Measurements from ENCODE around the gene KAZN.

KAZN gene

DNA sequence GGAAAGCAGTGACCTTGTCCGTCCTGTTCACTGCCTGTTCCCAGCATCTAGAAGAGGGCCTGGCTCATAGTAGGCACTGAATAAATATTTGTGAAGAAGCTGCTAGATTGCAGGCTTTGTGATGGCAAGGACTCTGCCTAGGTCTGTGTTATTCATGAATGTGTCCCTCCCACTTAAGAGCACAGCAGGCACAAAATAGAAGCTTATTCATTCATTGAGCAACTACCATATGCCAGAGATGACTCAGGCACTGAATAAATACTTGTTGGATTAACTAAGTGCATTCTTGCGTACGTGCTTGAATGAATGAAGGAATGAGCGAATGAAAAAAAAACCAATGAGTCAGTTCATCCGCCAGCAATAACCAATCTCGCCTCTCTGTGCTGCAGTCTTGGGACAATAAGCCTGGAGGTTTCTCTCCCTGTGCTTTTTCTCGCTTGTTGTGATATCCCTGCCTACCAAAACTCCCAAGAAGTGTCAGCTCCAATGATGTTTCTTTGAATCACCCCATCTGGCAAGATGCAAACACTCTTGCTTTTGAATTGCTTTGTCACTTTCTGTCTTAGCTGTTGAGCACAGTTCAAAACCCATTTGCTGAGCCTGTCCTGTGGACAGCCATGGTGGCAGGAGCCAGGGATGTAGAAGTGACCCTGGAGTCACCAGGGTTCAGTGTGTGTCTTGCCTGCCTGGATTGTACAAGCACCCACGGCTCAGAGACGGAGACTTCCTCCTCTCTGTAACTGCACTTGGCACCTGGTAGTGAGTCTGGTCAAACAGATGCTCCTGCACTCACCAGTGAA lies 143.9 kb downstream of the KAZN start:
- DNase-seq (ENCODE audit: low read depth), result no peak

- DNase-seq (ENCODE audit: low read depth), result no peak
Observed at GRCh38 chr1:14743368-14743767, 144.9 kb downstream of the KAZN start.

GRCh38 chr1:14745001-14745720 lies 146.7 kb downstream of the KAZN start:
- no peak for DNase-seq (ENCODE audit: low read depth)

DNA sequence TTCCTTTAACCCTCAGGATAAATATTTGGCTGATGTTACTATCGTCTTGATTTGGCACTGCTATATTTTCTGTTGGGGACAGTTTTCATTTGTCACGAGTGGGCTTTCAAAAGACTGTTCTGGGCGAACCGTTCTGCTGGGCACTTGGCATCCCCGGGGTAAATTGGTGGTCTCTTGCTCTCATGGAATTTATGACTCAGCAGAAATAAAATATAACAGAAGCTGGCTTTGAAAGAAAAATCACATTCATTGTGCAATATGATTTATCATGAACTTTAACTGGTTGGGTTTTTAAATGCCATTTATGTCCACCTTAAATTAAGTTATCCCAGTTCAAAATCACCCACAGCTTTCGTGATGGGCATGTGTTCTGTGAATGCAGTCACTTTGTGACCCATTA lies 147.3 kb downstream of the KAZN start:
- no peak for DNase-seq (ENCODE audit: low read depth)

GRCh38 chr1:14746393-14746792 lies 147.9 kb downstream of the KAZN start:
- DNase-seq (ENCODE audit: low read depth), result no peak

DNA sequence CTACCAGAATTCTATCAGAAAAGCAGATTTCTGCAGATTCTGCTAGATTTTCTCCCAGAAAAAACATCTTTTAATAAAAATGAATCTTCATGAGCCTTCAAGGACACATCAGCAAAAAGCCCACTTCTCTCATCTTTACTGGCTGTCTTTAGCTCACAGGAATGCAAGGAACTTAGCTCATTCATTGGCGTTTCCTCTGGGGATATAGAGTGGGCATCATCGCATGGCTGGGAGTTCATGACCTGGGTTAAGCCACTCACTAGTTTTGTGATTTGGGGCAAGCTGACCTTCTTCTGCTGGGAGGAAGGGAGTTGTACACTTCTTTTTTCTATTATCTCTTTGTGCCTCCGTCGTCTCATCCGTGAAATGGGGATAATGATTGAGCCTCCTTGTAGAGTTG lies 149.7 kb downstream of the KAZN start:
- DNase-seq (ENCODE audit: low read depth), result no peak

- DNase-seq (ENCODE audit: low read depth), result no peak
Observed at GRCh38 chr1:14748977-14749376, 150.5 kb downstream of the KAZN start.

- no peak for DNase-seq (ENCODE audit: low read depth)
Observed at GRCh38 chr1:14750490-14750889, 152.0 kb downstream of the KAZN start.

- DNase-seq (ENCODE audit: low read depth), result no peak
Observed at GRCh38 chr1:14755518-14756252, 157.2 kb downstream of the KAZN start.

DNA sequence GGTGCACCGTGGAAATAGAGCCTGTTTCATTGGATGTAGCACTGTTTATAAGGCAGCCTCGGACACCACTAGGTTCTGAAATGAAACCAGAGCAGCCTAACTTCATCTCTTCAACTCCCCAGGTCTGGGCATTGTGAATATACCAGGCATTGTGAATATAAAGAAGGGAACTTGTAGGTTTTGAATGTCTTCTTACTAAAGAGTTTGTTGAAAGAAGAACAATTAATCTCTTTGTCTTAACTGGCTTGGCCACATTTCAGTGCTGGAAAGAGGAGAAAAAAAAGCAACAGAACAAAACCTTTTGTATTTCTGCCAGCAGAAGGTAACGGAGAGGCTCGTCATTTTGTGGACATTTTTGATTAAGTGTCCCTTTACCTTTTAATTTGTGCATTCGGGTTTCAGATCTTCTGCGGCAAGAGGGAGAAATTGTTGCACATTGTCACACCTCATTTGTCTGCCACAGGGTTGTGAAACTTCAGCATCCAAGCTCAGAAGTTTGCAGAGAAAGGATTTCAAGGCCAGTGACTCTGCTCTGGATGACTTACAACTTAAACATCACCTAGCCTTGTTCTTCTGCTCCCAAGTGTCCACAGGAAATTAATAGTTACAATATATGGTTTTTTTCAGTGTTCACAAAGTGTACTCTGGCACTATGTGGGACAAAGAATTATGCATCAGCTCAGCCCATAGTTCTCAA lies 158.3 kb downstream of the KAZN start:
- no peak for DNase-seq (ENCODE audit: low read depth)

DNA sequence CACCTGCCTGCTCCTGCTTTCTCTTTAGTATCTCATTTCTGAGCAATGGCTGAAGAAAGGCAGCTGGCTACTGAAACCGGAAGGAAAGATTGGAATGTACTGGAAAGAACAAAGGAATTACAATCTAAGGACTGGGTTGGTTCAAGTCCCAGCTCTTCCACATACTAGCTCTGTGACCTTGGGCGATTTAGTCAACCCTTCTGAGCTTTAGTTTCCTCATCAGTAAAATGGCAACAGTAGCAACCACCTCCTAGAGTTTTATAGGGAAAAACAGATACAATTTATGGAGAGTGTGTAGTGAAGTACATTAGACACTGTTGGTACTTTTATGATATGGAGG lies 158.8 kb downstream of the KAZN start:
- no peak for DNase-seq (ENCODE audit: low read depth)

DNA sequence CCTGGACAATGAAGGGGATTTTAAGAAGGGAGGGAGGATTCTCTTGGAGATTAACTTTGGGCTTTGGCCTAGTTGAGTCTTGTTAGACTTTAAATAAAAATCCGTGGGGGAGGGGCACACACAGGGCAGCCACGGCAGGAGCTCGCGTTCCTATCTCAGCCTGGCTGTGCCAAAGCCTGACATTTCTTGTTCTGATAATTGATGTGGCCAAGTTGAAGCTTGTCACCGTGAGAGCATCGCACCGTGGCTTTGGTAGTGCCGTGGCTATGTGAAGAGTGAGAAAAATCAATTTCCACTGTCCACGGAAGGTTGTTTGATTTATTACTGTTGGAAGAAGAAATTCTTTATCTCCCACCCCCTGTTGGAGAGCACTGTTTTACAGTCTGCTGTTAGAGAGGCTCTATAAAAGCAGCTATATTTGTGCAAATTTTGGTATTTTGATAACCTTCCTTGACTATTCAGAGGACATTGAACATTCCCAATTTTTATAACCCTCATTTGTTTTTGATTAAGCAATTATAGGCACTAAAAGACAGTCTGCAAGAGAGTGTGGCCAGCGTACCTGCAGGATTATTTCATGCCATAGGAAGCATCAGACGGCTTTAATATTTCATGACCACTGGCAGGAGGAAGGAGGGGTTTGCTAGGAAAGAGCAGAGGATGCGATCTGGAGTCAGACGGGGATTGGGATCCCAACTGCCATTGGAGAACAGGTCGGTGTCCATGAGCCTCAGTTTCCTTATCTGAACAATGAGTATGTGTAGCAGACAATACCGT lies 160.7 kb downstream of the KAZN start:
- DNase-seq (ENCODE audit: low read depth), result no peak

GRCh38 chr1:14759843-14760242 lies 161.4 kb downstream of the KAZN start:
- no peak for DNase-seq (ENCODE audit: low read depth)

GRCh38 chr1:14760780-14761179 lies 162.3 kb downstream of the KAZN start:
- no peak for DNase-seq (ENCODE audit: low read depth)

DNA sequence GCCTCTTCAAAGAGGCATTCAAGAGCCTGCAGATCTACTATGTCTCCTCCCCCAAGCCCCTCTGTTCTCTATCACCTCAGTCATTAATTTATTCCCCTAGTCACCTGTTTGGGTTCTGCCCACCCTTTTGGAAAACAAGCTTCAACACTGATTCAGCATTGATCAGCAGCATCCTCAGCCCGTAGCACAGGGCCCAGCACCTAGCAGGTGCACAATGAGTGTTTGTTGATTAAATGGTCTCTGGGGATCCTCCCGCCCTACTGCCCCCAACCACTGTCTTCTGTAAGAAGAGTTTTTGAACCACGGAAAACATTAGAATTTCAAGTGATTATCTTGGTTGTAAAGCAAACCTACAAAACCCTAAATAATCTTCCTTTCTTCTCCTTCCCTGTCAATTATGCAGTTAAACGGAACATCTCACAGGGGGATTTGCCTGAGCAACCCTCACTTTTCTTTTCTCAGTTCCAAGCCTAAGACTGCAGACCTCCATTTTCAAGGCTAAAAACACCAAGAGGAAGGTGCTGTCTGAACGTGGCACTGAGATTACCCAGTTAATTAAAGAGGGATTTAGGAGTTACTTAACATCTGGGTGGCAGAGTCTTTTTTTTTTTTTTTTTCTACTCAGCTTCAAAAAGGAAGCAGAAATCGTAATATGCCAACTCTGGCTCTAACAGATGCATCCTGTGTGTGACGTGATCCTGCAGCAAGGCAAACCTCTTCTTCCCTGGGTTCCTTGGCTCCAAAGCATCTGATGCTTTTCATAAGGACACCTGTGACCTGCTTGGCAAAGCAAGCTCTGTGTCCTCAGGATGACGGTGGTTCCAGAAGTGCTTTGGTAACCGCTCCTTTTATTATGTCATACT lies 163.0 kb downstream of the KAZN start:
- DNase-seq (ENCODE audit: low read depth), result no peak

DNA sequence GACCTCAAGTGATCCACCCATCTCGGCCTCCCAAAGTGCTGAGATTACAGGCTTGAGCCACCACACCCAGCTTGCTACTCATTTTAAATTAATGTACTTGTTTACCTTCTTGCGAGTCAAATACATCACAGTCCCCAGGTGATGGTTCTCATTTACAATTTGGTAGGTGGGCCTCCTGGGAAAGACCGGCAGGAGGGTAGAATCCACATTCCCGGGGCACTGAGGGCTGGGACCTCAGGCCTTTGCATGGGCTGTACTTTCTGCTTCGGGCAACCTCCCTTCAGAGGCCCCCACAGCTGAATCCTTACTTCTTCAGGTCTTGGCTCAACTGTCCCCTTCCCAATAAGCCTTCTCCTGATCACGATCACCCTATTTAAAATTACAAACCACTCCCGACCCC lies 165.5 kb downstream of the KAZN start:
- no peak for DNase-seq (ENCODE audit: low read depth)

DNA sequence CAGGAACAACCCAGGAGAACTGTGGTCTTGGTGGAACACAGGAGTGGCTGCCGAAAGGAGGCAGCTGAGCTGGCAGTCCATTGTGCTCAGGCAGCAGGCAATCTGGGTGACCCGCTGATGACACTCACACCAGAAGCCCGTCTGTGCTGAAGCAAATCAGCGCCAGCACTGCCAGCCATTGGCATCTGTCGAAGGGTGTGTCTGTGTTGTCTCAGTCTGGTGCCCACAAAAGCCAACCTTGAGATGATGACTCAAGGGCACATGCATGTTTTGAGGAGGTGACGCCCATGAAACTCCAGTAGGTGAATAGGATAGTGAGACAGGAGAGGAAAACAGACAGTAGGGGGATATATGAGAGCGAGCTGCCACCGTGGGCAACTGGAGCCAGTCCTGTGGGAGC lies 167.3 kb downstream of the KAZN start:
- no peak for DNase-seq (ENCODE audit: low read depth)

DNA sequence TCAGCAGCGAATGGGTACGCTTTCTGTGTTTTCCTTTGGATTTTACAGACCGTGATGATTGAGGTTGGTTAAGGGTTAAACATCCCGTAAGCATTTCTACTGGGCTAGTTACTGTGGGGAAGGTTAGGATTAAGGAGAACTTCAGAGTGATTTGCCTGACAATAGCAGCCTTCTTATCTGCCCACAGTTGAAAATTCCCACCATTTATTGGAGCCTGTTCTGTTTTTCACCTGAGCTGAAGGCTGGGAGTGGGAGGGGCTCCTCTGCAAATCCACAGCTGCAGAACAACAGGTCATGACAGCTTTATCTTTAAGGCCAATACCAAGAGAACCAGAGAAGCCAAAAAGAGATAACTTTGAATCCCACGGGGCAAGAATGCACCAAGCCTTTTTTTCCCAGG lies 168.6 kb downstream of the KAZN start:
- DNase-seq (ENCODE audit: low read depth), result no peak

DNA sequence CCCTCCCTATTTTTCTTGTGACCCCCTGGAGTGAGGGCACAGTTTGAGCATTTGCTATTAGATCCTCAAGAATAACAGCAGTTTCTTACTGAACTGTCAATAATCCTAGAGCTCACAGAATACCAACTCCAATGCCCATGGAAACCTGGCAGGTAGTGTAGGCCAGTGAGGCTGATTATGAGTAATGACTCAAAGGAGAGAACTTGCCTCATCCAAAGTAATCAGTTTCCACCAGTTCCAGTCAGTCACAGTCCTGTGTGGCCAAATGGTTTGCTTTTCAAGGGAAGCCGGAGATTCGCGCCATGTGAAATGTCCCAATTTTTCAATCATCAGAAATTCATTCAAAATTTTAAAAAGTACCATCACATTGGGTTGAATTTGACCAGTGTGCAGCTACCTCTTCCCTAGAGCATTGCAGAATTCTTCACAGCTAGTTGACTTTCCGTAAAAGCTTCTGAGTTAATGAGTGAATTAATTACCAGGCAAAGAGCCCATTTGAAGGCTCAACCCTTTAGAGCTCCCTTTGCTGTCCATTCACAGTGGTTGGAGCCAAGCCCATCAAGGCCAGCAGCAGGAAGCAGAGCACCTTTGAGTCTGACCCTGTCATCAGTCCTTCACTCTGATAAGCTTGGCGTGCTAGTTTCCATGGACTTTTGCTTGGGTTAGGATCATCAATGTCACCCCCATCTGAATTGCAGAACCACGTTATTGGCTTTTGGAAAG lies 170.3 kb downstream of the KAZN start:
- no peak for DNase-seq (ENCODE audit: low read depth)
